Measurements from ENCODE around the gene ANO7.

ANO7 gene

DNA sequence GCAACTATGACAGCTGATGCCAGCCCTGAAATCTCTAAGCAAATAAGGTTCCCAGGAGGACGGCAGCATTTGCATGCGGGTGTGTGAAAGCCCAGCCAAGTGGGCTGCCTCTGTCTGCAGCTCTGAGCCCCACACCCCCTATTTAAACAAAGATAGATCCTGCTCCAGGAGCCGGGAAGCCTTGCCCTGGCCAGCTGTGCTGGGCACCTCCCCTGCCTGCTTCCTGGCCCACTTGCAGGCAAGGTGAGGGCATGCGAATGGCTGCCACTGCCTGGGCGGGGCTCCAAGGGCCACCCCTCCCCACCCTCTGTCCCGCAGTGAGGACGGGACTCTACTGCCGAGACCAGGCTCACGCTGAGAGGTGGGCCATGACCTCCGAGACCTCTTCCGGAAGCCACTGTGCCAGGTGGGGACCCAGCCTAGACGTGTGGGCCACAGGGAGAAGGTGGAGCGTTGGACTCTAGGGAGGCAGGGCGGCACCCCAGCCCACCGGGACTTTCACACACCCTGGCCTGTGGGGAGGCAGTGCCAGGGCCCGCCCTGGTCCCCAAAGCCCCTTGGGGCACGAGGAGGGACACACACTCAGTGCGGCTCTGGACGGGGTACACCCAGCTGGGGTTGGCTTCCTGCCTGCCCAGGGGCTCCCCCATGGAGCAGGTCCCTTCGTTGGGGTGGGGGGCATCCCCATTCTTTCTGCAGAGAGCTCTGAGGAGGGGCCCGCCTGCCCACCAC, at the start of gene ANO7:
ANO7 (plus strand) TSS at position 317 of the 732 bp plus-strand sequence. CDS start 1,387 bp downstream, outside the sequence.
- no peak for DNase-seq

- no peak for DNase-seq
Measured at GRCh38 chr2:241139531-241140444, 48.7 kb upstream of the ANO7 start.

DNA sequence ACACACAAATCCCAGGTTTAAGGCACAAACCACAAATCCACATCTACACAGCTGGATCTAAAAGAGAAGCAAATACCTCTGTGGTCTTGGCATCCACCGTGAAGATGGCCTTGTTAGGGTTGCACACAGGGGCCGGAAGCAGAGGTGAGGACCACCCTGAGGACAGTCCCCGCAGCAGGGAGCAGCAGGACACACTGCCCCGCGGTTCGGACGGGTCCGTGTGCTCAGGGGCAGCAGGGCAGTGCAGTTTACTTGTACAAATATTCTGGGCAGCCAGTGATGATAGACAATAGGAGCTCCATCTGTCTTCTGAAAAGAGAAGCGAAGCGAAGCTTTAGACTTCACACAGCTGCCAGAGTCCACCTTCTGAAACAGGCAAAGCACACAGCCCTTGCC, 48.0 kb upstream of the ANO7 start:
- DNase-seq, result no peak

GRCh38 chr2:241141214-241141770, 47.2 kb upstream of the ANO7 start:
- no peak for DNase-seq

DNA sequence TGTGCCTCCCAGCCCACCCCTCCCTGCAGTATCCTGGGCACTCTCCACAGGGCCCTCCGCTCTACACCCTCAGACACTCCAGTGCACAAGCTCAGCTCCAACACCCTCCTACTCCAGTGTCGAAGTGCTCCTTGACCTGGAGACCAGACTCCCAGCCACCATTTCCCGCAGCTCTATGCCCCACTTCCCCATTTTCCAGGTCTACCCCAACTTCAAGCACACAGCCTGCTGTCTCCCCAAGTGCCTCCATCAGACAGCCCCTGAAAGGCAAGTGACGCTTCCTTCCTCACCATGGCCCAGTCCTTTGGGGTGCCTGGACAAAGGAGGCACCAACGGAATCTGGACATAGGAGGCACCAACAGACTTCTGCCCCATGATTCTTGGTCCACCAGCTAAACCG, 46.4 kb upstream of the ANO7 start:
- DNase-seq, result no peak

DNA sequence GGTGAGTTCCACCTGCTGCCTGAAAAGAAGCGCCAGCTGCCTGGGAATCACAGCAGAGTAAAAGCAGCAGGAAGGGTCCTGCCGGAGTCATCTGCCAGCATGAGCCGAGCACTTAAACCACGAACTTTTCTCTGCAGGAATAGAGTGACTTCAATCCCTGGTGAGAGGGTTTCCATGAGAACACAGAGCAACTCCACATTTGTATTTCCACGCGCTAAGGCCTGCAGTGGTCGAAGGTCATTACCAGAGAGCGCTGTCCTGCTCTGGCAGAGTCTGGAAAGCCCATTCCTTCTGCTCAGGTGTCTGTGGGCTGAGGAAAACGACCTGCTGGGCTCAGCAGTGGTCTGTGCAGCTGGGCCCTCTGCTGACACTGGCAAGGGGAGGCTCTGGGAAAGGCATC, 45.9 kb upstream of the ANO7 start:
- no peak for DNase-seq

GRCh38 chr2:241146286-241146685, 42.2 kb upstream of the ANO7 start:
- no peak for DNase-seq

- no peak for DNase-seq
Measured at GRCh38 chr2:241147336-241147735, 41.1 kb upstream of the ANO7 start.

GRCh38 chr2:241148239-241148638, 40.2 kb upstream of the ANO7 start:
- no peak for DNase-seq

GRCh38 chr2:241148891-241149674, 39.4 kb upstream of the ANO7 start, which contains the start of gene PASK:
TSS of gene PASK (minus strand) at chr2:241149472. CDS start at chr2:241143032, 6,440 bp downstream.
- peak; percentile 94 for DNase-seq

DNA sequence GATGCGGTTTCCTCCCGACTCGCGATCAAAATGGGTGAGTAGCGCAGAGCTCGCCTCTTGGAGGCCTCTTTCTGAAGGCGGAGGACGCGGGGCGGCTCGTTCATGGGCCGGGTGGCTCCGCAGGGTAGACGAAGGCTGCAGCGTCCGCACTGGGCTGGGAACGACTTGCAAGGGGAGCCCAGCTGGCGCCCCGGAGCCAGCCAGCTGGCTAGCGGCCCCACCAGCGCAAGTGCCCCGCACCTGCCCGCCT, 38.9 kb upstream of the ANO7 start:
- no peak for DNase-seq

DNA sequence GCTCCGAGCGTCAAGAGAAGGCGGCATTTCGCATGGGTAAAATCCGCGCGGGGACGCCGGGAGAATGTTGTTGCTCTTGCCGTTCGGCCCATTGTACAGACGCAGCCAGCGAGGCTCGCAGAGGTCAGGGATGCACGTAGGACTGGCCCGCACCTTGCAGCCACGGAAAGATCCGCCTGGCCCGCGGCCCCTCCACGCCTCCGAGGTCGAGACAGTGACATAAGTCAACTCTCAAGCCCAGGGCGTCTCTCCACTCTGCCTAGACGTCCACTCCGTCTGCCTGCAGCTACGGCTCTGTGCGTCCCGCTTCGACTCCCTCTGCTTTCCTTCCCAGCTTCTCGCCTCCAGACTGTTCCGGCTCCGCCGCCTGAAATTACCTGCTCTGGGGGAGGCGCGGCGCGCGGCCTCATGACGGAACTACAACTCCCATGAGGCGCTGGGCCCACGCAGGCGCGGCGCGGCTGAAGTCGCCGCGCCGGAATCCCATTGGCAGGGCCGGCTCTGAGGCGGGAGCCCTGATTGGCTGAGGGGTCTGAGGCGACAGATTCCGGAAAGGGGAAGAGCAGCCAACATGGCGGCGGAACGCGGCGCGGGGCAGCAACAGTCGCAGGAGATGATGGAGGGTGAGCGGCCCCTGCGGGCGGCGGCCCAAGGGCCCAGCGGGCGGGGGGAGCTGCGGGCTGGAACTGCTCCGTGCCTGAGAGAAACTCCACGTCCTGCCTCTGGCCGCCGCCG, 38.4 kb upstream of the ANO7 start, which contains the start of gene PPP1R7:
PPP1R7 (plus strand) TSS at position 543 of the 735 bp plus-strand sequence; CDS start at position 572, 29 bp downstream.
- peak; percentile 94 for DNase-seq

DNA sequence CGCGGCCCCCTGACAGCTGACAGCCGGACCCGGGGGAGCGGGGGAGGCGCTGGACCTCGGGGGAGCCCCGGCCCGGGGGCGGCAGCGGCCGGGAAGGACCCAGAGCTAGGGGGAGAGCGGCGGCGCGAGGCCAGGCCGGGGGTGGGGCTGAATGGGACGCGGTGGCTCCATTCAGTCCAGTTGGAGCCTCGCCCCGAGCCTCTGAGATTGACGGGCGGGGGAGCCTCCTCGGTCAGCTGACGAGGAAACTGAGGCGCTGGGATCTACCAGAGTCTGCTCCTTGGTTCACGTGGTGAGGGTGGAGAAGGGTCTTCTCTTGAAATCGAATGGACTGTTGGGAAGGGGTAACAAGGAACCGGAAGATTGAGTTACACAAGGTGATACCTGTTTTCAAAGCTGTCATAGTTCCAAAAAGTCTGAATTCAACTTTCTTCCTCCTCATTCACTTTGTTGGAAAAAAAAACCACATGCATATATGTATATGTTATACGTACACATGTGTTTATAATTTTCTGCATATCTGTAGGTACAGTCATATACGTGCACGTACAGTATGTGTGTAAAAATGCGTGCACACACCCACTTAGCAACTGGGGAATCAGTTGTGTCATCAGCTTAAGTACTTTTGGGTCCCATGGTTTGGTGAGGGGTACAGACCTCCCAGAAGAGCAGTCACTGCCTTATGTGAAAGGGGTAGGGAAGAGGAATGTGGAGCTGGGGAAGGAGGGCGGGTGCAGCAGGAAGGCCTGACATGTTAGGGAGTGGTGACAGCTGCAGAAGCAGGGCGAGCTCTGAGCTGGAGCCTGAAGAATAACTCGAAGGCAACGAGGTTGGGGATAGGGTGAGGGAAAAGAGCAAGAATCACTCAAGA, 37.6 kb upstream of the ANO7 start:
- no peak for DNase-seq

- DNase-seq, result no peak
Measured at GRCh38 chr2:241151934-241152660, 36.4 kb upstream of the ANO7 start.

DNA sequence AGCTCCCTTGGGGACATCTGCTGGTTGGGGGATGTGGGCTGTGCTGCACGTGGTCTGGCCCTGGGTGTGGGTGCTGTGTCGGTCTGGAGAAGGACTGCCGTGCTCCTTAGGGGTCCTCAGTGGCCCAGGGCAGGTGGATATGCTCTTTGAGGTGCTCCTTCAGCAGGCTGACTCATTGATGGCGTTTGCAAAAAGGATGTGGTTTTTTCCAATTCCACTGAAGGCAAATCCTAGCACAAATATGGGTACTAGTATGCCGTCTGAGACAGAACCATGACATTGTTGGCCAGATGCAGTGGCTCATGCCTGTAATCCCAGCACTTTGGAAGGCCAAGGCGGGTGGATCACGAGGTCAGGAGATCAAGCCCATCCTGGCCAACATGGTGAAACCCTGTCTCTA, 34.9 kb upstream of the ANO7 start:
- no peak for DNase-seq

DNA sequence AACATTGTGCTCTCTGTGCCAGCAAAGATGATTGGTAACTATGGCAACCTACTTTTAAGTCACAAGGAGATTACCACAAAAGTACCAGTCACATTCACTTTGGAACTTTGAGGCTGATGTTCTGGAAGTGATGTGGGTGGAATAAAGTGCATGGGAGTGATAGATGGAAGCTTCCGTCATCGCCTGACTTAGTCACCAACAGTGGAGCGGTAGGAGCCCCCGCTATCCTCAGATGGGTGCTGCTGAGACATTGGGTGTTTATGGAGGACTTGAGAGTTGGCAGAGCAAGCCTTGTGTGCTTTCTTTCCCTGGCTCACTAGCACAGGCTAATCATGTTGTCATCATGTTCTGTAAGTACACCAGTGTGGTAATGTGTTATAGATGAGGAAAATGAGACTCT, 33.6 kb upstream of the ANO7 start:
- DNase-seq, result no peak

- no peak for DNase-seq
Measured at GRCh38 chr2:241155936-241156335, 32.5 kb upstream of the ANO7 start.

DNA sequence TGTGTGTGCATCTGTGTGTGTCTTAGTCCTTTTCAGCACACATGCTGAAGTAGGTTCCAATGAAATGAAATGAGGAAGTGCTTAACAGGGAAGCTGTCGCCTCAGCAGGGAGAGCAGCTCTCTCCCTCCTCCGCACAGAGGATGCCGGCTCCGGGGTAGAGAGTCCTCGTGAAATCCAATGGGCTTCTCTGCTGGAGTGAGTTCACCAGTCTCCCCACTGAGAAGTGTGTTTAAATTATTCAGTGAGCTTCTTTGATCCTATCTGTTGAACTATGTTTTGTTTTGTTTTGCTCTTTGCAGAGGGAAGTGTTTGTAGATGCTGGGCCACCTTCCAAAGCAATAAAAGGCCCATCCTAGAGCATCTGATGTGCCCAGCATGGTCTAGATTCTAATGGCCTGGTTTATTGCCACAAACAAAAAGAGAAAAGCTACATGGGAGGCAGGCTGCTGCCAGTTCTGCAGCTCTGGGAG, 31.5 kb upstream of the ANO7 start:
- no peak for DNase-seq

DNA sequence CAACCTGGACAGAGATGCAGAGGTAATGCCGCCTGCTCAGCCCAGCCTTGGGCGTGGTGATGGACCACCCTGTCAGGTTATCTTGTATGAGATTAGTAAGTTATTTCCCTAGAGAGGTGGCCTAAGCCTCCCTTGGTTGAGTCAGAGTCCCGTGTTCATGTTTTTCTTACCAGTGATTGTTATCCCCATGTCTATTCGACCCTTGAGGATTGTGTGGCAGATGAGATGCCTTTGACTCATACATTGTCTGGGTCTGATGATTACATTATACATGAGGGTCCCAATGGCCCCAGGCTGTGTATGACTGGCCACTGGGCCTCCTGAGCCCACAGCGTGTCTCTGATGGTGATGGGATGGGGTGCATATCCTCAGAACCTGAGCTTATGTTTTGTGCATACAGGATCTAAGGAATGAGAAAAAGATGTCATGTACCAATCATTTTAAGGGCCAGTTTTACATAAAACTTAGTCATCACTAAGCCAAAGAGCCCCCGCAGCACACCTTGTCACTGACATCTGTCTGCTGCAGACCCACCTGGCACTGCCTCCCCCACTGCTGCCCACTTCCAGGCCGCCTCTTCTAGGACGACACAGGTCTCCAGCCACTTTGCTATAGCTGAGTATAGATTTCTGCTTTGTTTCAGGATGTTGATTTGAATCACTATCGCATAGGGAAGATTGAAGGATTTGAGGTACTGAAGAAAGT, 30.5 kb upstream of the ANO7 start:
- no peak for DNase-seq

DNA sequence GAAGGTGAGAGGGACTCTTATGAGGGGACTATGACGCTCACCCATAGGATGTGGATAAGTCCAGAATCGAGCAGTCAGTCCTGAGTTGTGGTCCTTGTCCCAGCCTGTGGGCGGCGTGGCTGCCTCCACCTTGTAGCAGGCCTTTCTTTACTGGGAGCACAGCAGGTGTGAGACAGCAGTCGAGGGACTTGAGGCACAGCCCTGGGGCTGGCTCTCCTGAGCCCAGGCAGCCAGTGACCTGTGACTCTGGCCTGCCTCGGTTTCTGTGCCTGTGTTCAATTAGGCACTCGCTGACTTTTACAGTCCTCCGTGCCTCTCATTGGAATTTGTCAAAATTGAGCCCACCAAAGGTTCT, 30.0 kb upstream of the ANO7 start:
- no peak for DNase-seq
